HG03378 (cell line): Measurements from ENCODE around the gene KMT5C.
"Not testable (repeated sequence)": the region's sequence is repeated elsewhere in the genome, so short reads cannot be mapped to it uniquely, and the experiment has no call there.

Experiments
- ATAC-seq: cut with Tn5 transposase; IDR thresholded peaks from one replicate; pipeline ENCODE4 v1.9.1; 2021; ENCODE audit warnings: mild to moderate bottlenecking, moderate library complexity; ENCODE audit not compliant: unreplicated experiment

Gene KMT5C

GRCh38 chr19:55315956-55316525 lies 23.6 kb upstream of the KMT5C start:
- no peak for ATAC-seq

GRCh38 chr19:55316646-55317045 lies 23.0 kb upstream of the KMT5C start:
- ATAC-seq = no peak

DNA sequence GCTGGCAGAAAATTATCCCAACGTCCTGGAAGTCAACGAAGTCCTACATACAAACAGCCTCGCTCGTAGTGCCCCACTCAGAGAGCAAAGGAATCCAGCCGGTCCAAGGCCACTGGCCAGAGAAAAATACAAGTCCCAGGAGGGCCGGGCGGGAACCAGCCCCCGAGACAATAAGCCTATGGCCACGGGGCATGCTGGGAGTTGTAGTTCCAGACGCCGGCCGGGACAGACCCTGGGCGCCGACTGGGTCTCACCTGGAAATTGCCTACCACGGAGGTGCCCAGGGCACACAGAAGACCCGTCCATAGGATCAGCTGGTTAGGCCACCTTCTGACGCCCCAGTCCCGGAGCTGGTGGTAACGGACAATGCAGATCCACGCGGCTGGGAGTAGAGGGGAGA lies 19.9 kb upstream of the KMT5C start:
- no peak for ATAC-seq

DNA sequence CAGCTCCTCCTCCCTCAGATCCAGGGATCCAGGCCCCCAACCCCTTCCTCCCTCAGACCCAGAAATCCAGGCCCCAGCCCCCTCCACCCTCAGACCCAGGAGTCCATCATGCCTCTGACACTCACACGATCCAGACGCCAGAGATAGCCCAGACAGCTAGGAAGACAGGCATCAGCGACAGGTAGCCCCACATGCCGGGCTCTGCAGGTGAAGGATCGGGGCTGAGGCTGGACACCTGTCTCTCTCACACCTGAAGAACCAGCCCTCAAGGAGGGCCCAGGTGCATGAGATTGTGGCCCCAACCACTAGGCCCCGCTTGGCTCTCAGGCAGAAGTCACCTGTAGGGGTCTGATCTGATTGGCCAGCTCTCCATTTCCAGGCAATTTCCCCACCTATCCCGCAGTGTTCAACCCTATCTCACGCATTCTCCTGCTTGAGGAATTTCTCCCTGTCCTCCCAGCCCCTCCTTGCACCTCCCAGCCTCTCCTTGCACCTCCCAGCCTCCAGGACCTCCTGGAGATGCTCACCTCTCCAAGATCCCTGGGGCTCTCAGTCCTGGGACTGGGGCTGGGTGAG lies 18.7 kb upstream of the KMT5C start:
- no peak for ATAC-seq

GRCh38 chr19:55321466-55322137 lies 18.1 kb upstream of the KMT5C start:
- ATAC-seq = no peak

DNA sequence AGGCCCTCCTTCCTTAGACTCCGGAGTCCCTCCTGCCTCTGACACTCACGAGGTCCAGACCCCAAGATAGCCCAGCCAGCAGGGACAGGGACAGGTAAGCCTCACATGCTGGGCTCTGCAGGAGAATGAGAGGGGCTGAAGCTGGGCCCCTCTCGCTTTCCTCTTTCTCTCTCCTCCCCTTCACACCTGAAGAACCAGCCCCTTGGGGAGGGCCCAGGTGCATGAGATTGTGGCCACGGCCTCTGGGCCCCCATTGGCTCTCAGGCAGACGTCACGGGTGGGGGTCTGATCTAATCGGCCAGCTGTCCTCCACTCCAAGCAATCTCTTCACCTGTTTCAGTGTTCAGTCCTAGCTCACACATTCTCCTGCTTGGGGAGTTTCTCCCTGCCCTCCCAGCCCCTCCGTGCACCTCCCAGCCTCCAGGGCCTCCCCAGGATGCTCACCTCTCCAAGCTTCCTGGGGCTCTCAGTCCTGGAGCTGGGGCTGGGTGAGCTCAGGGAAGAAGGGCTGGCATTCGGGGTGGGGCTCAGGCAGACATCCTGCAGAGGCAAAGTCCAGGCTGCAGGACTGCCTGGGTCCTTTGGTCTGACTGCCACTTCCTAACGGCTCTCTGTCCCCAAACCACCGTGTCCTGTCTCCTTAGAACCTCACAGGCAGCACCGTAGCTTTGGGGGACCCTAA lies 17.3 kb upstream of the KMT5C start:
- ATAC-seq = no peak

DNA sequence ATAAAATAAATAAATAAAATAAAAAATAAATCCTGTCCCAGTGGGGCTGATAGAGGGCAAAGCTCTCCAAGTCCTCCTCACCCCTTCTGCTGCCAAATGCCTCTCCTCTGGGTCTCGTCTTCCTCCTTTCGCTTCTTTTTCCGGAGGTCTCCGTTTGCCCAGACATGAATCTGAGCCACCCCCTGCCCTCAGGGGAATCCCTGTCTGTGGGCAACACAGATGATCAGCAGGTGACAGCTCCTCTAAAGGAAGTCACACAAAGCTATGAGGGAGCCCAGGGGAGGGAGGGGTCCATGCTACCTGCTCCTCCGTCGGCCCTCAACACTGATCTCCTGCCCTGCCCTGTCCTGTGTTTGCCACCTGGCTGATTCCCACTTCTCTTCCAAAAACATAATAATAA lies 15.0 kb upstream of the KMT5C start:
- no peak for ATAC-seq

DNA sequence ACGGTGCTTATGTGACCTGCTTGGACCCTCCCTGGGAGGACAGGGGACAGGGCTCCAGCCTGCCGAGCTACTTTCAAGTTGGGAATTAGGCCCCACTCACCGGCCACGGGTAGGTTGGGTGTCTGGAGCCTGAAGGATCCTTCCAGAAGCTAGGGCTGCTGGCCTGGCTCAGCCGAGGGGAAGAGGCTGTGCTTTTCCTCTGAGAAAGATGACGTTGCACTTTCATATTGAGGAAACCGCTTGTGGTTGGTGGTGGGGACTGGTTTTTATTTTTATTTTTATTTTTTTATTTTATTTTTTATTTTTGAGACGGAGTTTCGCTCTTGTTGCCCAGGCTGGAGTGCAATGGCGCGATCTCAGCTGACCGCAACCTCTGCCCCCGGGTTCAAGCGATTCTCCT lies 14.5 kb upstream of the KMT5C start, which contains the start of gene TMEM150B:
Gene TMEM150B, minus strand, starts transcription at position 170 of the 400 bp plus-strand sequence. CDS start 4,305 bp downstream, outside the sequence.
- ATAC-seq = no peak

DNA sequence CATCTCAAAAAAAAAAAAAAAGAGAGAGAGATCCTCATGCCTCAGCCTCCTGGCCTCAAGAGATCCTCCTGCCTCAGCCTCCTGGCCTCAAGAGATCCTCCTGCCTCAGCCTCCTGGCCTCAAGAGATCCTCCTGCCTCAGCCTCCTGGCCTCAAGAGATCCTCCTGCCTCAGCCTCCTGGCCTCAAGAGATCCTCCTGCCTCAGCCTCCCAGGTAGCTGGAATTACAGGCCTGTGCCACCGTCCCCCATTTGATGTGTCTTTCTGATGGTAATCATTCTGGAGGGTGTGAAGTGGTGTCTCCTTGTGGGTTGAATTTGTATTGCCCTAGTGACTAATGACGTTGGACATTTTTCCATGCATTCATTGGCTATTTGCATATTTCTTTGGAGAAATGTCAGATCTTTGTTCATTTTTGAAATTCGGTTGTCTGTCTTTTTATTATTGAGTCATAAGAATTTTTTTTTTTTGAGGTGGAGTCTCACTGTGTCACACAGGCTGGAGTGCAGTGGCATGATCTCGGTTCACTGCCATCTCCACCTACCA lies 10.8 kb upstream of the KMT5C start:
- ATAC-seq = not testable (repeated sequence)

- not testable (repeated sequence) for ATAC-seq
These were observed 9.9 kb upstream of the KMT5C start for GRCh38 chr19:55329791-55330190.

- no peak for ATAC-seq
These were observed 5.8 kb upstream of the KMT5C start for GRCh38 chr19:55333870-55334269.

DNA sequence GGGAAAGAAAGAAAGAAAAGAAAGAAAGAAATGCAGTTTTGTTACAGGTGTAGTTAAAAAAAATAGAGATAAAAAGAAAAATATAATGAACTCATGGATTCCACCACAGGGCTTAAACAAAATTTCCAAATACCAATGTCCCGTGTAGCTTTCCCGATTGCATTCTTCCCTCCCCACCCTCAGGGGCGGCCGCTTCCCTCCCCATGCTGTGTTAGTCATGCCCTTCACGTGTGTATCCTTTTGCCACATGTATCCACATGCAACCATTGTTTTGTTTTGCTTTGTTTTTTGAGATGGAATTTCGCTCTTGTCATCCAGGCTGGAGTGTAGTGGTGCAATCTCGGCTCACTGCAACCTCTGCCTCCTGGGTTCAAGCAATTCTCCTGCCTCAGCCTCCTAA lies 3.6 kb upstream of the KMT5C start:
- no peak for ATAC-seq

DNA sequence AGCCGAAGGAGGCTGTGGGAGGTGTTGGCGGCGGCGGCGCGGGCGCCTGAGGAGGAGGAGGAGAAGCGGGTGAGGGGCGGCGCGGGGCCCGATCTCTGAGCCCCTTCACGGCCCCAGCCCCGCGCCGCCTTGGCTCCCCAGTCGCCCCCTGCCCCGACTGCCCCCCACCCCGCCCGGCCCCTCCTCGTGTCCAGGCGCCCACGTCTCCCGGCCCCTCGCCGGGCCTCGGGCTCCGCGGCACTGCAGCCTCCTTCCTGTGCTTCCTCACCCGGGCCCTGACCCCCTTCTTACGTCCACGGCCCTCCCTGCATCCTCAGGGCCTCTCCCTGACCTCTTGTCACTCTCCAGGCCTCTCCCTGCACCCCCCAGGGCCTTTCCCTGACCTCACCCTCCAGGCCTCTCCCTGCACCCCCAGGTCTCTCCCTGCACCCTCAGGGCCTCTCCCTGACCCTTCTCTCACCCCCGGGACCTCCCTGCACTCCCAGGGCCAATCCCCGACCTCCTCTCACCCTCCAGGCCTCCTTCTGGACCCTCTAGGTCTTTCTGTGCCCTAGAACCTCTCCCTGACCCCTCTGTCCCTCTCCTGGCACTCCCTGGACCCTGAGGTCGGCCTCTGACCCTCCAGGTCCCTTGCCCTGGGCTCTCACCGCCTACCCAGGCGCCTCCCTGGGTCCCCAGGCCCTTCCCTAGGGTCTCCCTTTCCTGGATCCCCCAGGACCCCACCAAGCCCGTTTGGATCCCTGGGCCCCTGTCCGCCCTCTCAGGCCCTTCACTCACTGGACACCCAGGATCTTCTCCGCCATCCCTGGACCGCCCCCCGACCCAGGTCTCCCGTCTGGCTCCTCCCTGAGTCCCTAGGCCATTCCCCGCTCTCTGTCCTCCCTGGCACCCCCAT lies 460 bp downstream of the KMT5C start:
- ATAC-seq = no peak

DNA sequence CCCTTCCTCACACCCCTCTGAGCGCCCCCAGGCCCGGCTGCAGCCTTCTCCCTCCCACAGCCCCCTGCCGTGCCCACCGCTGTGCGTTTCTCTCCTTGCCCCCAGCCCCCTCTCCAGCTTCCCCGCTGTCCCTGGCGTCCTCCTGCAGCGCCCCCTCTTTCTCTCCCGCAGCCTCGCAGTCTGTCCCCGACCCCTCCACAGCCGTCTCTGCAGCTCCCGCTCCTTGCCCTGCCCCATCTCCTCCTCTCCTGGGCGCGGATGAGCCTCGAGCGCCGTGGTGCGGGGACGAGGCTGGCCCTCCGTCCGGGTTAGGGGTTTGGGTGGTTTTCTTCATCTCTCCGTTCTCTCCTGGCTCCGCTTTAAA lies 1.1 kb downstream of the KMT5C start:
- no peak for ATAC-seq

DNA sequence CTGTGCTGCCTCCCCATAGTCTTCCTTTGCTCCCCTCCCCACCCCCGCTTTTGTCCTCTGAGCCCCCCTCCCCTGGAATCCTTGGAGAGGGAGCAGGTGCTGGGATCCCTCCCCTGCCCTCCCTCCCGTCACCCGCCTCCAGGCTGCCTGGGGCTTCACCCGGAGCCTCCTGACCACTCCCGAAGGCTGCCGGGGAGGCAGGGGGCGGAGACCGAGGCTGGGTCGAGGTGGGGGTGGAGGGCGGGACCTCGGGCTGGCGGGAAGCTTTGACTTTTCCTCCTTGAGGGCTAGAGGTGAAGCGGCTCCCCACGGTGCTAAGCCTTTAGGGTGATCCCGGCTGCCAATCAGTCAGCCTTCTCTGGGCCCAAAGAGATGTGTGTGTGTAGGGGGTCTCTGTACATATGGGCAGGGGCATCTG lies 1.5 kb downstream of the KMT5C start:
- ATAC-seq = no peak

- ATAC-seq = no peak
These were observed 2.2 kb downstream of the KMT5C start for GRCh38 chr19:55341595-55342531.

GRCh38 chr19:55344444-55344843 lies 4.8 kb downstream of the KMT5C start:
- no peak for ATAC-seq

GRCh38 chr19:55345101-55345817 lies 5.6 kb downstream of the KMT5C start:
- no peak for ATAC-seq
